ENCODE measurements around the gene ITM2B.
A peak's percentile ranks its signal among the peaks of the same experiment; 100 is the strongest.
"Not testable (repeated sequence)": the region's sequence is repeated elsewhere in the genome, so short reads cannot be mapped to it uniquely, and the experiment has no call there.

Gene ITM2B

DNA sequence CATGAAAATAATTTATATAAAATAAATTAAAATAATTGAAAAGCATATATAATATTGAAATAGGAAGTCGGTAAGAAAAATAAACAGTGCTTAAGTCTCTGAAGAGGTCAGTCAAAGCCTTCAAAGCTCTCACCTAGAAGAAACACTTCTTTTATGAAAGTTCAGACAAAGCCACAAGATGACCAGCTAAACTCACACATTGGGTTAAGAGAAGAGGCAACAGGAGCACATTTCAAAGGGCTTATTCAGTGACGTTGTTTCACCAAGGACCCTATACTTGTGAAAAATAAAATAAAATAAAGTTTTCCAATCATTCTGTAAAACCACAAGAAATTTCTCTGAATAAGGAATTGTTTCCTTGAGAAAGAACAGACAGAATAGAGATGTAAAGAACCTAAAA, 2.5 kb upstream of the ITM2B start:
- DNase-seq: no peak

DNA sequence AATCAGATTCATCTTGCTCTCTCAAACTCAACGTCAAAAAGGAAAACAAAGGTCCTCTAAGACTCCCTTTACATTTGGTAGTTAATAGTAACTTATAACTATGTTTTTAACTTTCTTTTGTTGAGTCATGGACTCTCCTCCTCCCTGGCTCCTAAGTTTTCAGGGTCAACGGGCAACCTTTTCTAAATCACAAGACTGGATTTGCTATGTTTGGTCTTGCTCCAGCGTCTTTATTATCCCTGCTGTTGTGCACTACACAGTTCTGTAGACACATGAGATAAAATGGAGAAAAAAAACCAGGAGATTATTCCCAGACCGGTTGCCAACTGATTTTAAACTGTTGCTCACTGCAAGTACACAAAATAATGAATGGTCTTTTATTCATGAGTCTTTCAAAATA, 1.9 kb upstream of the ITM2B start:
- DNase-seq: no peak

DNA sequence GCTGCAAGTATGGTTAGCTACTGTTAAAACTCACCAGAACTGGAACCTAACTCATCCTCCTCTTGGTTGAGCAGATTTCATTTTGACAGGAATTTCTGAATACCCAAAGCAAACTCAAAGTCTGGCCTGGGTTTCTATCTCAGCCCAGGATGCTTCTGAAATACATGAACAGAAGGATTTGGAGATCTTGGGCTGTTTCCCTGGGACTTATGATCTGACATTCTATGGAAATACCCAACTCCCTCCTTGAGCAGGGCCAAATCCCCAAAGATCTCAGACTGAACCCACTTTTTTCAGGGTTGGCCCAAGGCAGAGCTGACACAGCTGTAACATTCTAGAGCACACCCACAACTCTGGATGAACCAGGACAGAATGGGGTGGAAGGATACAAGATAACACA, 1.1 kb upstream of the ITM2B start:
- no peak for DNase-seq

DNA sequence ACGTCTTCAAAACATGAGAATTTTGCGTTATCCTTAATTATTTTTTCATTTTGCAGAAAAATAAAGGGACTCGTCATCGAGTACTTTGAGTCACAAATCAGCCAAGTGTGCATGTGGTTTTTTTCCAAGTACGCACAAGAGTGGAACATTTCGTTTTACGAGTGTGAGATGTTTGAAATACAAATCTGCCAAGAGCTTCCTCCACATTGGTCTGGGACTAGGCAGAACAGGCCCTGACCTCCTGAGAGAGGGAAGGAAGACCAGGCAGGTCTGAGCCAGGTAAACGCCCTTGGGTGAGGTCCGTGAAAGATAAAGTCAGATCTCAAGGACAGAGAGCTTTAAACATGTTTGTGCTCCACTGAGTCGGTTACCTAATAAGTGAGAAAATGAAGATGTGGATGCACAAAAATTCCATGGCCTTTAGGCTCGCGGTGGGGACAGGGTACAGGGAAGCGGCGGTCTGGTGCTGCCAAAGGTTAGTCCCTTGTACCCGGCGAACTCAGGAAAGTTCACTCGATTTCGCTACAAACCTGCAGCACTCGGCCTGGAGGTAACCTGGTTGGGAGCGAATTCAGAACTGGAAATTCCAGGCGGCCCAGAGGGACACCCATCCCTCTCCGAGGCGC, 473 bp upstream of the ITM2B start:
- DNase-seq: peak; percentile 47

DNA sequence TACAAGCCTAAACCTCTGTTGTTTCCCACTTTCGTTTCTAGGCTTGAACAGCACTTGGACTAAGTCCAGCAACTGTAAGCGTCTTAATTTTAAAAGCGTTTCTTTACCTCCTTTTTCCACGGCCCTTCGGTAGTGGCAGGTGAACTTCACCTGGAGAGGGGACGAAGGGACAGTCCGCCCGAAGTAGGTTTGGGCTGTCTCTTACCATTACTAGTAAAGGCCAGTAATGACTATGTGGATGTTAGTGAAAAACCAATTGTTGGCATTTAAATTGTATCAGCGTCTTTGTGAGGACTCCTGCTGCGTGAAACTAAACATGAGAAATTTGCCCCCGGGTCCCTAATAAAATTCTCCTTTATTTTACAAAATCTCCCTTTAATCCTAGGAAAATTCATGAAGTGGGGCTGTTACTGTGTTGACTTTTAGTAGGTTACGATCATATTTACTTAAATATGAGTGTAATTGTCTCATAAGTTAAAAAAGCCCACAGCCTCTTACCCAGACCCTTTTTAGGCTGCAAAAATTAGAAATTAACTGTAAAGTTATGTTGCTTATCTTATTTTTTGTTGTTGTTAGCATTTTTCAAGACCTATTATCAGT, 983 bp downstream of the ITM2B start:
- no peak for DNase-seq

DNA sequence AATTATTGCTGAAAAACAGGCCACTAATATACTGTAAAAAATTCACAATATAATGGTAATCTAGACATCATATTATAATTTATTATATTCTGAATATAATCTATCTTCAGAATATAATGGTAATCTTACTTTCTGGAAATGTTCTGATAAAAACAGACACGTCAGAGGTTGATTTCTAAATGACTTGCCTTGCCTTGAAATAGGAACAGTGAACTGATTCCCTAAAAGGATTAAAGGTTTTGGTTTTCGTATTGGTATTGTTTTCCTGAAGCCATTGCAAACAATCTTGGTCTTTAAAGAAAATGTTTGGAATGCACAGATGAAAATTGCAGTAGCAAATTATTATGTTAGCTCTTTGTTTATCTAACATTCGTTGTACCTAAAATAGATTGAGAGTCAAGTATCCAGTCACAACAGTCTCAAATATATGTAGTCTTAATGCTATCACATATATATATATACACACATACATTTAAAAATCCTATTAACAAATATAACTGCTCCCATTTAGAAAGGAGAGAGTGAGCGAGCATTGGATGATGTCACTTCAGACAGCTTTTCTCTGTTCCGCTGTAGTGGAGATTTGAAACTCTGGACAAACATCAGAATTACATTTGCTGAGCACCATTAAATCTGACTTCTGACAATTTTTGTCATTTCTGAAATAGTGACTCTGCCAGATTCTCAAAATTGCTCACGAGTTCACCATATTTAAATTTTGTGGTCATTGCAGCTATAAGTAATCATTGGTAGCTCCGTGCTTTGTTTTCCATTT, 1.7 kb downstream of the ITM2B start:
- peak; percentile 9 for DNase-seq

DNA sequence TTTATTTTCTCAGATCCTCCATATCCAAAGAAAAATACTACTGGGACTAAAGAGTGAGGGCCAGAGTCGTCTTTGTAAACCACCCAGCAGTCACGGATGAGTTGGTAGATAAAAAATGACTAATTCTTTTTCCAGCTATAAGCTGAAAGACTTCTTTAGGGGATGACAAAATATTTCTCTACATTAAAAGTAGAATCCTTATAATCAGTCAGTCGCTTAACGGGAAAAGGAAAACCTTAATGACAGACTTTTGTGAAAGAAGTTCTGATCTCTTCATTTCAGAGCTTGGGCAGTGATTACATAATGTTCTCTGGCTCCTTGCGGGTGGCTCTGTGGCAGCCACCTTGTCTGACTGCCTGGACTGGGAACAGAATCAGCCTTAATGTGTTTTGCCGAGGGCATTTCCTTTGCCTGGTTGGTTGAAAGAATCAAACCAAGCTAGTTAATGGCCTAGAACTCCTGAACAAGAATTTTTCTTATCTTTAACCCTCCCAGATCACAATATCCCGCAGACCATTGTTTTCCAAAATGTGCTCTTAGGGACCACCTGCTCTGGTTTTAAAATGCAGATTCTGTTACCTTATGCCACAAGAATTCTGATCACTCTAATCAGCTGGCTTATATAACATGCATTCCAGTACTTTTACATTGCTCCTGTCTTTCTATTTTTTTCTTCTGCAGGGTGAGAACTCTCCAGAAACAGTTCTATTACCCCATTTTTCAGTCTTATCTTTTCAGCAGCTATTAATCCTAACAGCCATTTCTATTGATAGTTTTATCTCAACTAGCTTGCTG, 2.5 kb downstream of the ITM2B start:
- peak; percentile 53 for DNase-seq

DNA sequence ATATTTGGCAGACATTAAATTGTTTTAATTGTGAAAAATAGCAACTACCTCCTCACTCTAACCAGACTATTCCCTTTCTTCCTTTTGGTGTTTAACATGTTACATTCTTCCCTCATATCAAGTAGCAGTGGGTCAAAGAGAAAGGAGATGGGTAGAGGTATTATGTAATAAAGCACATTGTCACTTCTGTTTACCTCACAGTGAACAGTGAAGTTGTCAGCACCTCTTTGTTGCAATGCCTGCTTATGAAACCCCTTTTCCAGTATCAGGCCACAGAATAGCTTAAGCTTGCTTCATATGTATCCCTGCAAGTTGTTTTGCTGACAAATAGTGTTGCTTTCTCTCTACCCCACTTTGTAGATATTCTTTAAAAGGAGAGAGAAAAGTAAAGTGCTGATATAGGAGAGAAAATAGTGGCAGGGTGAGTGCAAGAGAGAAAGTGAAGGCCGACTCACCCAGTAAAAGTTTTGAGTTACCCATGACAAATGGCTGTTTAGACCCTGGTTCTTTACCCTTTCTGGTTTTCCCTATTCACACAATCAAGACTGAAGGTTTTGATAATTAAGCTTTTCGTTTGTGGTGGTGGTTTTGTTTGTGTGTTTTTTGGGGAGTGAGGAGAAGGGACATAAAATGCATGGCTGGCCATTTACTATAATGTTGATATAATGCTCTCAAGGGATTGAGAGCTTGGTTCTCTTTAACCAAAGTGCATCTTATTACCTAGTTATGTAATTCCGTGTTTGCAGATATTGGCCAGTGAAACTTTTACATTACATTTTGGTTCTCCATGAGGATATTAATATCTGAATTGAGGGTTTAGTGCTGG, 3.7 kb downstream of the ITM2B start:
- DNase-seq: no peak

DNA sequence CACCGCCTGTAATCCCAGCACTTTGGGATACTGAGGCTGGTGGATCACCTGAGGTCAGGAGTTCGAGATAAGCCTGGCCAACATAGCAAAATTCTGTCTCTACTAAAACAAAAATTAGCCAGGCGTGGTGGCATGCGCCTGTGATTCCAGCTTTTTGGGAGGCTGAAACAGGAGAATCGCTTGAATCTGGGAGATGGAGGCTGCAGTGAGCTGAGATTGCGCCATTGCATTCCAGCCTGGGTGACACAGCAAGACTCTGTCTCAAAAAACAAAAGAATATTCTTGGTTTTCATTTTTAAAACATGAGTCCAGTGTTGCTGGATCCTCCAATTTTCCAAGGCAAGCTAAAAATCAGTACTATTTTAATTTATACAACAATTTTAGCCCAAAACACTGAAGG, 6.4 kb downstream of the ITM2B start:
- DNase-seq: not testable (repeated sequence)

DNA sequence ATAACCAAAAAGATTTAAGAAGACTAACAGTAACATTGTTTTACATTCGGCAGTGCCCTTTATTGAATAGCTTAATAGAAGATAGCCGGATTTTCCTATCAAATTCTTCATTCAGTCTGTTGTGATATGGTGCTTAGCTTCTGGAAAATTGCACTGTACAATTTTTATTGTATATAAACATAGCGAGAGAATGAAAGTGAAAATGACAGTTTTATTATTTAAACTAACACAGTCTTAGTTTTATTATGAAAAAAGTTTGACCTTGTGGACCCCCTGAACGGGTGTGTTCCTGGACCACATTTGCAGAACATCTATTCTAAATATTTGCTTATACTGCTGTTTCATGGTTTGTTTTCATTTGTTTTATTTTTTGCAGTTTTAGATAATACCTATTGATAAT, 8.6 kb downstream of the ITM2B start:
- no peak for DNase-seq

DNA sequence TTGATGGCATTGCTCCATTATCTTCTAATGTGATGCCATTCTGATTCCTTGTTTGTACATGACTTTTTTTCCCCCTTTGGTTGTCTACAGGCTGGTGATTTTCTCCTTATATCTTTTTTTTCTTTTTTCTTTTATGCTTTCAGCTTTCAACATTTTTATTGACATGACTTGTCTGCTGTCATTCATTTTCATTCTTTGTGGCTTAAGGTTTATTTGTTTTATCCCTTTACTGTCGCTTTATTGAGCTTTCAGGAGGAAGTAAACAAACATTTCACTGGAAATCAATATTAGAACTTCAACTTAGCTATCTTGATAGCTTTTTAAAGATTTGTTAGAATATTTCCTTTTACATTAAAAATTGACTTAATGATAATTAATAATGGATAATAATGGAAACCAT, 9.7 kb downstream of the ITM2B start:
- DNase-seq: no peak

DNA sequence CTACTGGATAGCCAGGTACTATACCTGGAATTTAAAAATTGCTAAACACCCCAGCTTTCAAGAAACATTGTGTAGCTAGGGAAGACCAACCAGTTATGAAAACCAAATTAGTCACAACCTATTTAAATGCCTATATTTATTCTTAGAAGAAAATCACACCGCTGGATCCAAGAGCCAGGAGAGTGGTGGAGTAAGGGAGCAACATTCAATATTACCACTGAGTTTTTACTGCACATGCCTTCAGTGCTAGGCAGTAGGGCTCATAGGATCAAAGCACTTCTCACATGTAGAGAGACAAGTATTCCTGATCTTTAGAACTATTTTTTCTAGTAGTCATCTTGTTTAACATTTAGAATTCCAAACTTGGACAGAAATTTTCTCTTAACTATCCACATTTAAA, 11.2 kb downstream of the ITM2B start:
- DNase-seq: no peak

DNA sequence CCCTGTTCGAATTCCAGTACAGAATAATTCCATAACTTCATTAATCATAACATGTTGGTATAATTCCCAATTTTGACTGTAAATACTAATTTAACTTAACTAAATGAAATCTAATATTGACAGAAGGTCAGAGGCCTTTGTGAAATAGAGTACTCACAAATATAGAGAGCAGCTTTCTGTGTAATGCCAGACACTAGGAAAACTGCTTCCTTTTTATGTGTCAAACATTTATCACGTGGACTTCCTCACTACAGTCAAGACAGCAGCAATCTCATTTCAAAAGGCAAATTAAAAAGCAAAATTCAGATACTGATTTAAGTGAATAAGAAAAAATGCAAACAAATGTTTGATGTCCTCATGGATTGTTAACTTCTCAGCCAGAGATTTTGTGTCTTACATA, 13.1 kb downstream of the ITM2B start:
- DNase-seq: no peak

DNA sequence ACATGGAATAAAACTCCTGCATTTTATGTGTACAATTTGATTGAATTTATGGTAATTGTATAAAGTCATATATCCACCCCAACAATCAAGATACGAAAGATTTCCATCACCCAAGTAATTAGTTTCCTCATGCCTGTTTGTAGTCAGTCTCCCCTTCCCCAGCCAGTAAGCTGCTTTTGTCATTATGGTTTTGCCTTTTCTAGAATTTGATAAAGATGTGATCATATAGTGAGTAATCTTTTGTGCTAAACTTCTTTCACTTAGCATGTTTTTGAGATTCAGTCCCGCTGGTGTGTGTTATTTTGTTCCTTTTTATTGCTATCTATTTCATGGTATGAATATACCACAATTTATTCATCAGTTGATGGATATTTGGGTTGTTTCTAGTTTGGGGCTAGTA, 16.0 kb downstream of the ITM2B start:
- DNase-seq: no peak

DNA sequence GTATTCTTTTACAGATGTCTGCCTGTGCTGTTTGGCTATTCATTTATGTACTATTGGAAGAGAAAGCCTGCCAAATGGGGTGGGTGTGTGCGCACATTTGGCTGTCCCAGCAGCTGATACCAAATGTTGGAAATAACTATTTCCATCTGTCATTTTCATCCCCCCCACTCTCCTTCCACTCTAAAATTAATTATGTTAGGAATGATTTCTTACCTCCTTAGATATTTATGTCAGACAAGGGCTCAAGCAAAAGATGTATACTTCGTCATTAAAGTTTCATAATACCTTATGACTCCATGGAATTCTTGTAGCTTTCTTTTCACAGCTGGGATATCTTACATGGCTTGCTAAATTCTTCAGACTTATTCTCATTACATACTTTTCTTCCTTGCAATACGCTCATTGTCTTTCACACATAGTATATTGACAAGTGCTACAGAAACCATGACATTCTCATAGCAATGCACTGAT, 18.6 kb downstream of the ITM2B start:
- DNase-seq: no peak

DNA sequence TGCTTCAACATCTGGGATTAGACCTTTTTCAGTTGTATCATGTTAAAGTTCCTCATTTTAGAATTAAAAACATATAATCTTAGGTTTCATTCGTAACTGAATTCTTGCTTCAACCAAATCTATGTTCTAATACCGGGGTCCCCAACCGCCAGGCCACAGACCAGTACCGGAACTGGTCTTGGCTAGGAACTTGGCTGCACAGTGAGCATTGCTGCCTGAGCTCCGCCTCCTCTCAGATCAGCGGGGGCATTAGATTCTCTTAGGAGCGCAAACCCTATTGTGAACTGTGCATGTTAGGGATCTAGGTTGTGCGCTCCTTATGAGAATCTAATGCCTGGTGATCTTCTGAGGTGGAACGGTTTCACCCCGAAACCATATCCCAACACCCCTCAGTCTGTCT, 19.2 kb downstream of the ITM2B start:
- DNase-seq: no peak

DNA sequence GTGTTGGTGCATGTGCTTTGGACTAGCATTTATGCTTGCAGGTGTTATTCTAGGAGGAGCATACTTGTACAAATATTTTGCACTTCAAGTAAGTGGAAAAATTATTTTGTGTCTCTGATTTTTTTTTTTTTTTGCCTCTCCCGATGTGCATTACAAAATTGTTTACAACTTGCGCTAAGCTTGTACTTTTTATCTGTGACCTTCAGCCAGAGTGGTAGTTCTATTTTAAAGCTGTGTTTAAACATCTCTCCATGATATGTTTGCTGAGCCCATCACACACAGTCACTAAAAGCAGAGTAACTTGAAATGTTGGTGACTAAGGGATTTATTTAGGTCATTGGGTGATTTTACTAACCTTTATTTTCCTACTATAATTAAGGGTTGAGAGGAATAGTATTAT, 20.8 kb downstream of the ITM2B start:
- DNase-seq: no peak

DNA sequence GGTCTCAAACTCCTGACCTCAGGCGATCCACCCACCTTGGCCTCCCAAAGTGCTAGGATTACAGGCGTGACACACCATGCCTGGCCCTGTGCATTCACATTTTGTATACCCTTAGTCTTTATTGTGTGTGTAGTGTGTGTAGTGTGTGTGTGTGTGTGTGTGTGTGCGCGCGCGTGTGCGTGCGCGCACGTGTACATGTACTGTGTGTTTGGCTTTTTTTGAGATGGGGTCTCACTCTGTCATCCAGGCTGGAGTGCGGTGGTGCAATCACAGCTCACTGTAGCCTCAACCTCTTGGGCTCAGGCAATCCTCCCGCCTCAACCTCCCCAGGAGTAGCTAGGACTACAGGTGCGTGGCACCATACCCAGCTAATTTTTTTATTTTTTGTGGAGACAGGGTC, 22.1 kb downstream of the ITM2B start:
- no peak for DNase-seq

DNA sequence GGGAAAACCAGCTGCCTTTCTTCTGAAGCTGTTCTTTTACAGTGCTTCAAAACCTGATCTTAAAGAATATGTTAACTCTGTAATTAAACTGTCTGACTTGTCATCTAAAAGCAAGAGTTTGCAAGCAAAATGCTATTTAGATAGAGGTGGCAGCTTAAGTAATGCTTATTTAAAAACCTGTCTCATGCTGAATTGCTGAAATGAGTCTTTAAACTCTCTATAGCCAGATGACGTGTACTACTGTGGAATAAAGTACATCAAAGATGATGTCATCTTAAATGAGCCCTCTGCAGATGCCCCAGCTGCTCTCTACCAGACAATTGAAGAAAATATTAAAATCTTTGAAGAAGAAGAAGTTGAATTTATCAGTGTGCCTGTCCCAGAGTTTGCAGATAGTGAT, 22.9 kb downstream of the ITM2B start:
- no peak for DNase-seq

DNA sequence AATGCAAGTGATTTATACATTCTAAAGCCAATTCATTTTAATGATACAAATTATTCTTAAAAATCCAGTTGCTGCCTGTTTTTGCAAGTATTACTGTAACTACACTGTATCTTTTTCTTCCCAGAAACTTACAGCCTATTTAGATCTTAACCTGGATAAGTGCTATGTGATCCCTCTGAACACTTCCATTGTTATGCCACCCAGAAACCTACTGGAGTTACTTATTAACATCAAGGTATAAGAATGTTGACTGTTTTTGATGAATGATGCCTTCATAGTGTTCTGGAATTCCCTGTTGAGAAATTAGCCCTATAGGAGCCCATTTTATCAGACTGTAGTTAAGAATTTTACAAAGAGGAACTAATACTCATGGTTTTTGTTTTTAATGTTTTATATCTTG, 25.0 kb downstream of the ITM2B start:
- no peak for DNase-seq

DNA sequence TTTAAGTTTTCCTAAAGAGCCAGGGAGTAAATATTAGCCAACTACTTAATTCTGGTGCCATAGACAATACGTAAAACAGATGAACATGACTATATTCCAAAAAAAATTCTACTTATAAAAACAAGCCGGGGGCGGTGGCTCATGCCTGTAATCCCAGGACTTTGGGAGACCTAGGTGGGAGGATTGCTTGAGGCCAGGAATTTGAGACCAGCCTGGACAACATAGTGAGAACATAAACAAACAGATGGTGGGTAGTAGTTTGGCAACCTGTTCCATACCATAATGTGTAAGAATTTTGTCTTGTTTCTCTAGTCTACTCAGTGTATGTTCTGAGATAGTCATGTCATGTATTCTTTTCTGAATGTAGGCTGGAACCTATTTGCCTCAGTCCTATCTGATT, 25.4 kb downstream of the ITM2B start:
- DNase-seq: no peak

DNA sequence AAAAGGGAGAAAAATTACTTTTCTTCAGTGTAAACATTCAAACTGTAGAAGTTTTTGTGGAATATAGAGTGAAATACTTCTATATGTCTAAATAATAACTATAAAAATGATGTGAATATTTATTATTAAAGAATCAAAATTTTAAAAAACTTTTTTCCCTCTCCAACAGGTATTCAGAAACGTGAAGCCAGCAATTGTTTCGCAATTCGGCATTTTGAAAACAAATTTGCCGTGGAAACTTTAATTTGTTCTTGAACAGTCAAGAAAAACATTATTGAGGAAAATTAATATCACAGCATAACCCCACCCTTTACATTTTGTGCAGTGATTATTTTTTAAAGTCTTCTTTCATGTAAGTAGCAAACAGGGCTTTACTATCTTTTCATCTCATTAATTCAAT, 28.0 kb downstream of the ITM2B start:
- no peak for DNase-seq

DNA sequence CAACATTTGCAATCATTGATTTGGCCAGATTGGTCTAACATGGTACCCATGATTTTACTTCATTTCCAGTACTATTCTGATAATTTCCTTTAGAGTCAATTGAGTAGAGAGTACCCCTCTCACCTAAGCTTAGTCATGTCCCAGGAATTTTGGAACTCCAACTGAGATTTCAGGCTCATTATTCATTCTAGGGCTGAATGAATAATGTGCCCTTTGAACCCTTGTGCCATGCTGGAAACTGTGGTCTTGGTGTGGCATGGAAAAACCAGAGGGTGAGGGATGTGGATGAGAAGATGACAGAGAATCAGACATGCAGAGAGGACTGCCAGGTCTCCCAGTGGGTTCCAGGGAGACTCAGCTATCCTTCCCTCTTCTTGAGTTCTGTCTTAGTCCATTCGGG, 30.2 kb downstream of the ITM2B start:
- no peak for DNase-seq
